K562 (cell line): ENCODE data around the gene LMO3. TPM values are rescaled to one million over a fixed set of nuclear protein-coding genes. Genes with fewer than 3 reads are reported as not detected.

Source experiments
- ATAC-seq: fragments of 200-7000 bp; cut with Tn5 transposase; 3 replicates; pipeline ENCODE4 v1.9.1; 2020; ENCODE audit warnings: moderate library complexity
- BruUV-seq: library from RNA; stranded (reverse); fragments of 400-500 nt; replicated peaks from 2 replicates; lab custom pipeline; 2021; lab: Mats Ljungman, UMichigan
- CTCF ChIA-PET: fragments of 300-600 bp; formaldehyde crosslinking; extraction: SDS; loops from one replicate; lab custom pipeline; 2021; ENCODE audit warnings: low intra/inter-chr PET ratio; lab: Yijun Ruan, JAX
- POLR2A ChIA-PET: fragments of 300-600, 350-650 bp; sonication (Branson Sonifier 250); formaldehyde crosslinking; extraction: SDS; loops from one replicate; lab custom pipeline; 2021; ENCODE audit warnings: antibody characterized with exemption, inconsistent platforms; lab: Yijun Ruan, JAX
- DNase-seq, 4 experiments: peaks; one replicate each; pipeline versions ENCODE4 v3.0.0 to v3.0.0-alpha.2; 2011 to 2018; ENCODE audit warnings: low spot score in 3 of 4, mixed read lengths in 3 of 4; ENCODE audit errors: extremely low read depth in 1 of 4
- FAIRE-seq: peaks from 2 replicates; lab custom pipeline; 2011; peaks lifted over from hg19 to GRCh38; lab: Jason Lieb, UNC
- H2AFZ ChIP-seq: 2 replicates; pipeline ENCODE4 v1.6.0; 2011; ENCODE audit warnings: low read depth, low read length, control low read depth, inconsistent platforms
- H3K27ac ChIP-seq: fragments of 200-600 bp; 3 replicates; pipeline ENCODE4 v1.8.0; 2011; ENCODE audit warnings: low read depth, mild to moderate bottlenecking, control low read depth, inconsistent platforms, low read length, moderate library complexity, mixed read lengths; ENCODE audit errors: extremely low read depth
- H3K27me3 ChIP-seq, 2 experiments: fragments of 300-600 bp in 1 of 2; 2 replicates in 1 of 2; 3 replicates in 1 of 2; pipeline versions ENCODE4 v1.6.0 to v1.8.0; 2011; ENCODE audit warnings: inconsistent platforms in 2 of 2, low read length in 2 of 2, mild to moderate bottlenecking in 1 of 2, mixed read lengths in 1 of 2, moderate library complexity in 1 of 2; ENCODE audit not compliant: control insufficient read depth in 2 of 2, insufficient read depth in 2 of 2
- H3K36me3 ChIP-seq: fragments of 300-600 bp; 3 replicates; pipeline ENCODE4 v1.8.0; 2011; ENCODE audit warnings: mild to moderate bottlenecking, low read length, inconsistent platforms; ENCODE audit not compliant: control insufficient read depth, insufficient read depth
- H3K4me1 ChIP-seq, 2 experiments: fragments of 200-600 bp in 1 of 2; replicated peaks in 1 of 2; 2 replicates in 1 of 2; 3 replicates in 1 of 2; pipeline versions ENCODE4 v1.5.1 to v1.8.0; 2011; ENCODE audit warnings: inconsistent platforms in 2 of 2, low read length in 2 of 2, mild to moderate bottlenecking in 1 of 2, mixed read lengths in 1 of 2, moderate library complexity in 1 of 2; ENCODE audit not compliant: control insufficient read depth in 2 of 2, insufficient read depth in 2 of 2
- H3K4me2 ChIP-seq: 2 replicates; pipeline ENCODE4 v1.6.1; 2011; ENCODE audit warnings: low read length, control low read depth, inconsistent platforms, mixed read lengths; ENCODE audit not compliant: insufficient read depth
- H3K4me3 ChIP-seq: fragments of 200-600 bp; sonication (generic), shearing (Covaris generic); 2 replicates; pipeline ENCODE4 v1.5.1; 2016; ENCODE audit warnings: control low read depth, inconsistent platforms
- H3K79me2 ChIP-seq: fragments of 200-600 bp; 3 replicates; pipeline ENCODE4 v1.8.0; 2011; ENCODE audit warnings: low read length, inconsistent platforms; ENCODE audit not compliant: control insufficient read depth, insufficient read depth
- H3K9ac ChIP-seq, 2 experiments: 2 replicates each; pipeline versions ENCODE4 v1.6.0 to v1.6.1; 2011; ENCODE audit warnings: low read depth in 2 of 2, low read length in 2 of 2, control low read depth in 1 of 2, inconsistent platforms in 1 of 2, mild to moderate bottlenecking in 1 of 2, mixed read lengths in 1 of 2; ENCODE audit not compliant: insufficient read depth in 1 of 2
- H3K9me1 ChIP-seq: one replicate; pipeline ENCODE4 v1.6.0; 2011; ENCODE audit warnings: inconsistent platforms, mild to moderate bottlenecking, low read length, moderate library complexity; ENCODE audit not compliant: control insufficient read depth, insufficient read depth
- H3K9me3 ChIP-seq: replicated peaks from 2 replicates; pipeline ENCODE4 v1.5.1; 2011; ENCODE audit warnings: low read depth, low read length, inconsistent platforms; ENCODE audit not compliant: control insufficient read depth, insufficient read depth
- H4K20me1 ChIP-seq: replicated peaks from 2 replicates; pipeline ENCODE4 v1.6.1; 2011; ENCODE audit warnings: low read length, inconsistent platforms, mixed read lengths; ENCODE audit not compliant: control insufficient read depth, insufficient read depth
- ARNT ChIP-seq, 2 experiments: fragments of 450-650 bp; IDR thresholded peaks; 2 replicates each; pipeline ENCODE4 v1.6.1; 2016; ENCODE audit warnings: mild to moderate bottlenecking in 1 of 2
- ATF1 ChIP-seq, 2 experiments: fragments of 450-650 bp in 1 of 2; IDR thresholded peaks; 2 replicates each; pipeline ENCODE4 v1.6.1; 2016; ENCODE audit warnings: missing compliant biosample characterization in 1 of 2, missing genetic modification characterization in 1 of 2
- CEBPB ChIP-seq: fragments of 450-650 bp; IDR thresholded peaks from 2 replicates; pipeline ENCODE4 v1.6.1; 2016; ENCODE audit warnings: missing genetic modification characterization, missing compliant biosample characterization
- L3MBTL2 ChIP-seq: fragments of 450-650 bp; IDR thresholded peaks from 2 replicates; pipeline ENCODE4 v1.6.1; 2016; ENCODE audit warnings: mild to moderate bottlenecking, moderate library complexity
- NEUROD1 ChIP-seq: fragments of 150-350 bp; IDR thresholded peaks from 2 replicates; pipeline ENCODE4 v1.6.1; 2014; ENCODE audit warnings: borderline replicate concordance, low read length, low read depth; ENCODE audit not compliant: partially characterized antibody
- NFE2L1 ChIP-seq: fragments of 450-650 bp; IDR thresholded peaks from 2 replicates; pipeline ENCODE4 v1.6.1; 2016; ENCODE audit warnings: missing genetic modification characterization, low read depth, mild to moderate bottlenecking, missing compliant biosample characterization, moderate library complexity, borderline replicate concordance
- NONO ChIP-seq, 2 experiments: fragments of 200-400 bp in 1 of 2; fragments of 450-650 bp in 1 of 2; formaldehyde crosslinking in 1 of 2; IDR thresholded peaks; 2 replicates each; pipeline ENCODE4 v1.6.1; 2017; ENCODE audit warnings: low read depth in 2 of 2, mild to moderate bottlenecking in 2 of 2, moderate library complexity in 2 of 2, low read length in 1 of 2
- OTX1 ChIP-seq: fragments of 450-650 bp; formaldehyde crosslinking; IDR thresholded peaks from 2 replicates; pipeline ENCODE4 v1.4.0; 2022; ENCODE audit warnings: mild to moderate bottlenecking
- SLC30A9 ChIP-seq: fragments of 250-450 bp; sonication (Bioruptor Pico); IDR thresholded peaks from 2 replicates; pipeline ENCODE4 v1.8.0; 2022; ENCODE audit warnings: mild to moderate bottlenecking, moderate library complexity
- TAF1 ChIP-seq: IDR thresholded peaks from 2 replicates; pipeline ENCODE4 v1.6.1; 2011; ENCODE audit warnings: mild to moderate bottlenecking, low read length, moderate library complexity; ENCODE audit not compliant: insufficient read depth, control insufficient read depth, severe bottlenecking; ENCODE audit errors: extremely low read depth
- ZNF277 ChIP-seq: fragments of 250-450 bp; sonication (Bioruptor Pico); IDR thresholded peaks from 2 replicates; pipeline ENCODE4 v1.8.0; 2022; ENCODE audit warnings: inconsistent platforms, mild to moderate bottlenecking, moderate library complexity, borderline replicate concordance
- ZNF644 ChIP-seq: fragments of 200-800 bp; sonication (Bioruptor generic); IDR thresholded peaks from 2 replicates; pipeline ENCODE4 v1.6.1; 2016; ENCODE audit warnings: low read depth, missing genetic modification characterization, missing compliant biosample characterization
- ZNF740 ChIP-seq, 3 experiments: fragments of 200-800 bp in 1 of 3; sonication (Bioruptor generic) in 1 of 3; sonication (generic) in 1 of 3; formaldehyde crosslinking in 1 of 3; IDR thresholded peaks; 2 replicates each; pipeline versions ENCODE4 v1.6.1 to v1.8.0; 2016 to 2022; ENCODE audit warnings: mild to moderate bottlenecking in 2 of 3, missing compliant biosample characterization in 2 of 3, missing genetic modification characterization in 2 of 3, missing genetic modification reagents in 1 of 3
- WGBS: fragments of 100-300 bp; shearing (Covaris generic); methylation state at CpG from one replicate; pipeline ENCODE4 v1.1.6; 2016; ENCODE audit warnings: low coverage, mixed read lengths; ENCODE audit not compliant: insufficient coverage; ENCODE audit errors: missing lambda C conversion rate; 5-methylcytosine and 5-hydroxymethylcytosine counted together
- in situ Hi-C: fragments of 300-500 bp; cut with MboI; formaldehyde crosslinking; loops from 4 replicates; pipeline ENCODE4 v1.15.0; 2018; ENCODE audit warnings: inconsistent platforms, mixed read lengths
- intact Hi-C: fragments of 100-400 bp; cut with micrococcal nuclease; formaldehyde crosslinking; loops from 2 replicates; pipeline ENCODE4 v1.14.2; 2022
- polyA plus RNA-seq, 8 experiments: library from polyadenylated mRNA; depleted of rRNA in 4 of 8; stranded (reverse) in 5 of 8; unstranded in 3 of 8; fragments of >200 nt; fragmentation: Nextera tagmentation in 2 of 8; fragmentation: Illumina TruSeq in 1 of 8; extraction: Ambion mirVana in 2 of 8; extraction: Trizol in 1 of 8; gene quantifications; 2 replicates each; pipeline versions ENCODE4 v1.2.1 to v1.2.3, GENCODE V29; 2011 to 2014; ENCODE audit warnings: inconsistent platforms in 1 of 8, missing spikeins in 1 of 8
- total RNA-seq, 7 experiments: library from RNA; depleted of rRNA in 6 of 7; stranded (reverse); fragments of >200 nt in 6 of 7; fragmentation: Illumina TruSeq in 2 of 7; extraction: Trizol in 2 of 7; gene quantifications; 2 replicates each; pipeline versions ENCODE4 v1.2.1 to v1.2.3, GENCODE V29; 2011 to 2021; ENCODE audit warnings: low replicate concordance in 1 of 7
- TF ChIP-seq, protein P1 (sequence below), 3 experiments: fragments of 200-800 bp in 1 of 3; fragments of 250-450 bp in 1 of 3; fragments of 450-650 bp in 1 of 3; sonication (Bioruptor Pico) in 1 of 3; sonication (Bioruptor generic) in 1 of 3; formaldehyde crosslinking in 1 of 3; IDR thresholded peaks; 2 replicates each; pipeline versions ENCODE4 v1.6.1 to v1.8.0; 2016 to 2022; ENCODE audit warnings: mild to moderate bottlenecking in 2 of 3, missing genetic modification characterization in 2 of 3, missing compliant biosample characterization in 1 of 3, moderate library complexity in 1 of 3

The LMO3 gene
- total and polyA plus RNA-seq, 9 of the 15 experiments (the other 6 are each of a cell fraction or from before 2014, with no cell fraction given), result 0.04 to 0.40 (median 0.05) TPM; not detected in 6

DNA sequence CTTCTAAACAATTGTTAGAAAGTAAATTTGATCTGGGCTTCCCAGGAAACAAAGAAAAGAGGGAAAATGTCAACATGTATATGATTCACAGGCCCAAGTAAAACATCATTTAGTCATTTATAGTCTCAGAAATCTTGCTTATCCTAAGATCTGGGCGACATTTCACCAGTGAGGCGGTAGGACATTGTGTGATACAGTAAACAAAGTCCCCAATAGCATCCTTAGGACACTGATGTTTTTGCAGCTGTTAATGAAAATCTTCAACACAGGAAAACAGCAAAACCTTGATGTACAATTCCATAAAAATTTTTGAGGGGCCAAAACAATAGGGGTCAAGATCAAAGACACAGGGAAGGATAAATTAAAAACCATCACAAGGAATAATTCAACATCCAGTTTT lies 20.2 kb downstream of the LMO3 start:
- H3K79me2 ChIP-seq, result no peaks in the 10 kb centered on the region
- no peak overlapping the region for H3K4me3 ChIP-seq
- BruUV-seq, result no TSS peak
- no peaks in the 10 kb centered on the region for H3K4me1 ChIP-seq
- H3K4me2 ChIP-seq, result no peak overlapping the region
- no peak overlapping the region for H3K9ac ChIP-seq
- H3K36me3 ChIP-seq, result no peaks in the 10 kb centered on the region
- FAIRE-seq (no peak), DNase-seq (no peak), ATAC-seq (no peak)
- no peak overlapping the region for H3K27ac ChIP-seq
- 0% methylated on average over 2 of the region's 2 CpGs for WGBS
- H2AFZ ChIP-seq, result no peak overlapping the region
- no peaks in the 10 kb centered on the region for H4K20me1 ChIP-seq
- H3K9me1 ChIP-seq, result no peaks in the 10 kb centered on the region
- intact Hi-C loops (no loop called here), in situ Hi-C loops (no loop called here)
- no peaks in the 10 kb centered on the region for H3K27me3 ChIP-seq
- H3K9me3 ChIP-seq, result no peaks in the 10 kb centered on the region
- ChIA-PET POLR2A (no interaction called here), CTCF (no interaction called here)
- TF ChIP-seq, protein P1, sequence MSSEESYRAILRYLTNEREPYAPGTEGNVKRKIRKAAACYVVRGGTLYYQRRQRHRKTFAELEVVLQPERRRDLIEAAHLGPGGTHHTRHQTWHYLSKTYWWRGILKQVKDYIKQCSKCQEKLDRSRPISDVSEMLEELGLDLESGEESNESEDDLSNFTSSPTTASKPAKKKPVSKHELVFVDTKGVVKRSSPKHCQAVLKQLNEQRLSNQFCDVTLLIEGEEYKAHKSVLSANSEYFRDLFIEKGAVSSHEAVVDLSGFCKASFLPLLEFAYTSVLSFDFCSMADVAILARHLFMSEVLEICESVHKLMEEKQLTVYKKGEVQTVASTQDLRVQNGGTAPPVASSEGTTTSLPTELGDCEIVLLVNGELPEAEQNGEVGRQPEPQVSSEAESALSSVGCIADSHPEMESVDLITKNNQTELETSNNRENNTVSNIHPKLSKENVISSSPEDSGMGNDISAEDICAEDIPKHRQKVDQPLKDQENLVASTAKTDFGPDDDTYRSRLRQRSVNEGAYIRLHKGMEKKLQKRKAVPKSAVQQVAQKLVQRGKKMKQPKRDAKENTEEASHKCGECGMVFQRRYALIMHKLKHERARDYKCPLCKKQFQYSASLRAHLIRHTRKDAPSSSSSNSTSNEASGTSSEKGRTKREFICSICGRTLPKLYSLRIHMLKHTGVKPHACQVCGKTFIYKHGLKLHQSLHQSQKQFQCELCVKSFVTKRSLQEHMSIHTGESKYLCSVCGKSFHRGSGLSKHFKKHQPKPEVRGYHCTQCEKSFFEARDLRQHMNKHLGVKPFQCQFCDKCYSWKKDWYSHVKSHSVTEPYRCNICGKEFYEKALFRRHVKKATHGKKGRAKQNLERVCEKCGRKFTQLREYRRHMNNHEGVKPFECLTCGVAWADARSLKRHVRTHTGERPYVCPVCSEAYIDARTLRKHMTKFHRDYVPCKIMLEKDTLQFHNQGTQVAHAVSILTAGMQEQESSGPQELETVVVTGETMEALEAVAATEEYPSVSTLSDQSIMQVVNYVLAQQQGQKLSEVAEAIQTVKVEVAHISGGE (CRISPR knock-in tag; IDR thresholded peaks at IDR 0.05), result no peak
- TF ChIP-seq L3MBTL2, result no peak
- no peak for TF ChIP-seq OTX1
- no peak for TF ChIP-seq NEUROD1
- no peak for TF ChIP-seq NONO (IDR thresholded peaks at IDR 0.05; ENCODE audit: low read depth in 2 of 2, low read length in 1 of 2)
- TF ChIP-seq NFE2L1 (tag), result no peak
- TF ChIP-seq ZNF277 (CRISPR knock-in tag), result no peak
- TF ChIP-seq ZNF644, result no peak
- no peak for TF ChIP-seq SLC30A9 (CRISPR knock-in tag)
- TF ChIP-seq ARNT (IDR thresholded peaks at IDR 0.05), result no peak
- TF ChIP-seq TAF1, result no peak
- no peak for TF ChIP-seq ZNF740 (CRISPR knock-in tag; IDR thresholded peaks at IDR 0.05)
- no peak for TF ChIP-seq ZNF740 (tag; IDR thresholded peaks at IDR 0.05)
- no peak for TF ChIP-seq ATF1 (CRISPR knock-in tag; IDR thresholded peaks at IDR 0.05)
- no peak for TF ChIP-seq ATF1 (tag; IDR thresholded peaks at IDR 0.05)
- TF ChIP-seq CEBPB (tag), result no peak
